ENCODE results near the gene MRPS11.
A peak's percentile ranks its signal among the peaks of the same experiment; 100 is the strongest.
"Not testable (repeated sequence)": the region's sequence is repeated elsewhere in the genome, so short reads cannot be mapped to it uniquely, and the experiment has no call there.

MRPS11 gene

DNA sequence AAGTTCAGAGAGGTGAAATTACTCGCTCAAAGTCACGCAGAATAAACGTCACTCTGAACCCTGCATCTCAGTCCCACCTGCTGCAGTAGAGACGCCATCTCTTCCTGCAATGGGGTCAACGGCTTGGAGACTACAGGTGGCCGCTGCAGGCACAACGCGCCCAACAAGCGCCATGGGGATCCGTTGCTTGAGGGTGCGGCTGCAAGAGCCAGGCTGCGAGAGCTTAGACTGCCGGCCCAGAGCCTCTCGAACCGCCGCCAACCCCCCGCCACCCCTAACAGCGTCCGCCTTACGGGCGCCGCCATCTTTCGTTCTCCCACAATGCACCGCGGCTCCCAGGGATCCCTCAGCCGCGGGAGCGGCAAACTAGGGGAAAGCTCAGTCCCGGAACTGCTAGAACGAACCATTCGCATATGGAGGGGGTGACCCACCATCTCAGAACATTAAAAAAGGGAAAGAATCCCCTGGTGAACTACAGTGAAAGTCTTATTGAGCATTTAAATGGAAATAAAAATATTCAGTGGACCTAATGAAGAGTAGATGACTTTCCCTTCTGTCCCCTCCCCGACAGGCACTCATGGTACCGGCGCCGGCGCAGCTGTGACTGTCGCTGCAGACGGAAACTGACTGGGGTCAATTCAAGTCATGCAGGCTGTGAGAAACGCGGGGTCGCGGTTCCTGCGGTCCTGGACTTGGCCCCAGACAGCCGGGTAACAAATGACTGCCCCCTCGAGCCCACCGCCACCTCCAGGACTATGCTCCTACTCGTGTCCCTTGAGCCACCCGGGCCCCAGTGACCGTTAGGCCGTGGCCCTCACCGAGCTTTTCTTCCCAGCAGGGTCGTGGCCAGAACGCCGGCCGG lies at the start of gene MRPS11, which contains the start of gene MRPL46:
Gene MRPS11 (plus strand): TSS at position 636 of the 862 bp plus-strand sequence. CDS start 10 bp downstream, at position 646.
Gene MRPL46 (minus strand): TSS at position 316 of the 862 bp plus-strand sequence. CDS start 11 bp downstream, at position 305.
- DNase-seq (ENCODE audit: low spot score) = peak; percentile 92

DNA sequence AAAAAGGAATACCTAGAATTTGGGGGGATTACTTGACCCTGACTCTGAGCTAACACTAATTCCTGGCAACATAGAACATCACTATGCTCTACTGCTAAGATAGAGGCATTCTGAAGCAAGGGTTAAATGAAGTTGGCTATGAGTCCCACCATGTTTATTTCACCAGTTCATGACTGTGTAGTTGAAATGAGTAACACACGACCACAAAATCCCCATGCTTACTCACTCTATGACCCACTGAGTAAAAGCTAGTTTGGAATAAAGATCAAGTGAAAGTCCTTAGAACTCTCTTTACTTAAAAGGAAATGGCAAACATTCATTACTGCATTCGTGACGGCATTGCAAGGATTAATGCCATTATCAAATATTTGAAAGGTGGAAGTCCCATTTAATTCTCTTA lies 47.7 kb upstream of the MRPS11 start:
- DNase-seq (ENCODE audit: low spot score) = peak; percentile 48

DNA sequence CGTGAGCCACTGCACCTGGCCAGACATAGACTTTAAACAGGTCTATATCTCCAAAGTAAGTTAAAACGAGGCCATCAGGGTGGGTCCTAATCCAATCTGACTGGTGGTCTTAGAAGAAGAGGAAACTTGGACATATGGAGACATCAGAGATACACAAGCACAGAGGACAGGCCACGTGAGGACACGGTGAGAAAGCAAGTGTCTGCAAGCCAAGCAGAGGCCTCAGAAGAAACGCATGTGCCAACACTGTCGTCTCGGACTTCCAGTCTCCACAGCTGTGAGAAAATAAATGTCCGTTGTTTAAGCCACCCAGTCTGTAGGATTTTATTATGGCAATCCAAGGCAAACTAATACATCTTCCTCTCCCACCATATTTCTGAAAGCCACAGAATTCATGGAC lies 44.2 kb upstream of the MRPS11 start:
- no peak for DNase-seq (ENCODE audit: low spot score)

DNA sequence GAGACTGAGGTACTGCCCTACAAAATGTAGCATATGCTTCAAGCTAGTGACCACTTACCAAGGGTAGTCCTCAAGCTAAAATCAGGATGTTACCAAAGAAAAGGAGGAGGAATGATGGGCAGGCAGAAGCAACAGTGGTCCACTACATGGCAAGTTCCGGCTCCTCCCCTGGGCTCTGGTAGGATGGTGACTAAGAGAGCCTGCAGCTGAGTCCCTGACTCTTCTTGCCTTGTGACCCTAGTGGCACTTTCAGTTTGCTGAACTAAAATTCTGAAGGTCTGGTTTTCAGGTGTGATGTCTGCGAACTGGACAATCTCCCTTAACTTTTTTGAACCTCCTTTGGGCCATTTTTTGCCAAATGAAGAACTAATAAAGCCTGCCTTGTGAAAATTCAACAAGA lies 41.2 kb upstream of the MRPS11 start:
- no peak for DNase-seq (ENCODE audit: low spot score)

DNA sequence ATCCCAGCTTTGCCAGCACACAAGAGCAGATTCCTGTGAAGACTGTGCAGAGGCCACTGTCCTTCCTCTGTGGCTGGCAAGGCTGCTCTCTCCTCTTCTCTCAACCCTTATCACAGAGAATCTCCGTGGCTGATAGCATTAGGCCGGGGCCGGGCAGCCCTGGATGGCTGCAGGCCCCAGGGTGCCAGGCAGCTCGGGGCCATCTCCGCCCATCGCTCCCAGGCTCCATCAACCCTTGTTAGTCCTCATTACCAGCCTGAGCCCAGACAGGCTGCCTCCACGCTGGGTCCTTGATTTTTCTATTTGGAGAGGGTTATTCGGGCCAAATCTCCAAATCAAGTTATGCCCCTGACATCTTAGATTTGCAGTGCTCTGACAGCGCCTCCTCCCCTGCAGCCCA lies 39.5 kb upstream of the MRPS11 start:
- no peak for DNase-seq (ENCODE audit: low spot score)

DNA sequence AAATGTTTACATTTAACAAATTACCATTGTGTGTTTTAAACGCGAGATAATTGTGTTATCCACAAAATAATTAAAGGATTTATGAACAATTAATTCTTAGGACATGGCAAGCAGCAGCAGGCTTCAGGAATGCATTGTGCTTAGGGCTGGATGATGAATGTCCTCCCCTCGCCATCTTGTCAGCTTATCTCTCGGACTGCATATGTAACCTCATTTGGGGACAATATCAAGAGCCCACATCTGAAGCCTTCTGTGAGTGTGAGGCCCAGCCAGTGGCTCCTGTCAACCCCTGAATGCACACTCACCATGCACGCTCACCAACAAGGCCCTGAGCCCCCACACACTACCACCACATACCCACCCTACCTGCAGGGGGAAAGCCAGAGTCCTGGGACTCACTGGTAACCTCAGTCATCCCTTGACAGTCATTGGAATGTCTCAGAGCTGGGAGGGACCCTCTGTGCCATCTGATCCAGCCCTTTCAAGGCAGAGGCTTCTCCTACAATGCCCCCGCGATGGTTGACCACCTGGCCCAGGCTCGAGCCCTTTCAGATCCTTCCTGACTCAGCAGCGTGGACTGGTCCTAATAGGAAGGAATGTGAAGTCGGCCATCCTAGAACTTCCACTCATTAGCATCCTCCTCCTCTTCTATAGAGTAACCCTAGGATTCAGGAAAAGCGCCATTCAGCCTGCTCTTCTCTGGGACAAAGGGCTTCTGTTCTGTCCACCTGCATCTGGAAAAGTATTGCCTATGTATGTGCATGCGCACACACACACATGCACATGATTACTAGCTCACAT lies 38.5 kb upstream of the MRPS11 start:
- DNase-seq (ENCODE audit: low spot score) = no peak

DNA sequence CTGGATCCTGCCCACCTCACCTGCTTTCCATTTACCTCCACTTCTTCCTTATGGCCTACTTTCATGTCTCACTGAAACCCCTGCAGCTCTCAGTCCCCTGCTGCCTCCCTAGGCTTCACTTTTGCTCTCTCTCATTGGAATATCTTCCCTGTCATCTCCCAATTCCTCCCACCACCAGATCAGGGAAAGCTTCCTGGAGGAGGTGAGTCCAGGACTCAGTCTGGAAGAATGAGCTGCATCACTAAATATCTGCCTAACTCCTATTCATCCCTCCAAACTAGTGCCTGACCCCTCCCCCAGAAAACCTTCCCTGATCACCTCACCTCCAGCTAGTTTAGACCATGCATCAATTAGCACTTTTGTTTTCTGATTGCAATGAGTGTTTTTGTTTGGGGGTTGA lies 37.5 kb upstream of the MRPS11 start:
- DNase-seq (ENCODE audit: low spot score) = no peak

DNA sequence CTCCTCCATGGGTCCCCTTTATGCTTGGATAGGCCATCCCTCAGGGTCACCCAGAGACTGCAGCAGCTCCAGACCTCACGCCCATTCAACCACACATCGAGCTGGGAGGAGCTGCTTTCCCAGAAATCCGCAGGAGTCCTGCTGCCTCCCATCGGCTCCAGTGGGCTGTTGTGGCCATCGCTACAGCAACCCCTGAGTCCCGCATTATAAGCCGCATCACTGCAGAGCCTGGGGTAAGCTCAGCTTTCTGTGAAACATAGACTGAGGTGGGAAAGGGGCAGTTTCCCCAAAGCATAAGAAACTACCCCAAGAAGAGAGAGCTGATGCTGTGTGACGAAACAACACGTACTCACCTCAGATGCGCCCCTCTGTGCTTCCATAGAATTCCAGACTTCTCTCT lies 36.1 kb upstream of the MRPS11 start:
- no peak for DNase-seq (ENCODE audit: low spot score)

DNA sequence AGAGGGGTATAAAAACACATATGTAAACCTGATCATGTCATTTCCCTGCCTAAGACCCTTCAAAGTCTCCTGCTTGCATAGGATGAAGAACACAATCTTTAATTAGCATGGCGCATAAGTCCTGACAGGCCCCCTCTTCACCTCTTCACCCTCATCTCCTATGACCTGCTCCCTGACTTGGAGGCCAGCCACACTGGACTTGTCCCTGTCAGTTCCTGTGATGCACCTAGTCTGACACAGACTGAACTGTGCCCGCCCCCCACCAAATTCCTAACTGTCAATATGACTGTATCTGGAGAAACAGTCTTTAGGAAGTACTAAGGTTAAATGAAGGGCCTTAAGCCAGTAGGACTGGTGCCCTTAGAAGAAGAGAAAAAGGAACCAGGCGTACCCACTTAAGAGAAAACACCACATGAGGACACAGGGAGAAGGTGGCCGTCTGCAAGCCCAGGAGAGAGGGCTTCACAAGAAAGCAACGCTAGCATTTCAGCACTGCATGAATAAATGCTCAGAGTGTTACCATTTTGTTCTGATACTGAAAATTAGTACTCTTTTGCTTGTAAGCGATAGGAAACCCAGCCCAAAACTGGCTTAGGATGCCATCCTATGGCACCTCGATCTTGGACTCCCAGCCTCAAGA lies 34.3 kb upstream of the MRPS11 start:
- no peak for DNase-seq (ENCODE audit: low spot score)

DNA sequence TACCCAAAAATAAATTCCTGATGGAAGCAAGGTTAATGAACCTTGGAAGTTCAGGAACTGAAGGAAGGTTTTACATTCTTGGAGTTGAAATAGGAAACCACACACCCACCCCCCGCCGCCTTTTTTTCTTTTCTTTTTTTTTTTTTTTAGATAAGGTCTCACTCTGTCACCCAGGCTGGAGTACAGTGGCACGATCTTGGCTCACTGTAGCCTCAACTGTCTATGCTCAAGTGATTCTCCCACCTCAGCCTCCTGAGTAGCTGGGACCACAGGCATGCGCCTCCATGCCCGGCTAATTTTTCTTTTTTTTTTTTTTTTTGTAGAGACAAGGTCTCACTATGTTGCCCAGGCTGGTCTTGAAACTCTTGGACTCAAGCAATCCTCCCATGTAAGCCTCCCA lies 33.4 kb upstream of the MRPS11 start:
- DNase-seq (ENCODE audit: low spot score) = not testable (repeated sequence)

DNA sequence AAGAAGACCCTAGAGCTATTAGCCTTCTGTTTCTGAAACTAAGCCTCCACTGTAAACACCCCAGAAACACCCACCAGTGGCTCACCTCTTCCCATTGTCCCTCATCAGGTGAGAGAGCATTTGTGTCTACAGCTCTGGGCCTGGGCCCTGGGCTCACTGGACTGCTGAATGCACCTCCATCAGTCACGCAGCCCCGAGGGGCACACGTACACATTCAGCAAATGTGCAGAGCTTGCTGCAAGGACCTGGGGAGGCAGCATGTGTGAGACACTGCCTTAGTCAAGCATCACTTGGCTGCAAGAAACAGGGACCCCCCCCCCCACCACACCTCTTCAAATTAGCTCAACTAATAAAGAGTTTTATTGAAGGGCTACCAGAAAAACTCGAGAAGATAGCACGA lies 29.3 kb upstream of the MRPS11 start:
- DNase-seq (ENCODE audit: low spot score) = no peak

DNA sequence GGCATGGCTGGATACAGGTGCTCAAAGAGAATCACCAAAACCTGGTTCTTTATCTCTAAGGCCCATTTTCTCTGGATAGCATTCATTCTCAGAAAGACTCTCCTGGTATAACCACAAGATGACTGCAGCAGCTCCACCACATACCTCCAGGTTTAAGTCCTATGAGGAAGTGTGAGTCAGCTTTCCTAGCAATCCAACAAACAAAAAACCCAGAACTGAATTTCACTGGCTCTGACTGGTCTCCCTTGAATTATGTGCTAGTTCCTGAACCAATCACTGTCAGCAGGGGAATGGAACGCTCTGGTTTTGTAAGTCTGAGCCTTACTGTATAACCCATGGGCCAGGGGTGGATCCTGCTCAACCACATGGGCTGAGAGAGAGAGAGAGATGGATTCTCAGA lies 27.5 kb upstream of the MRPS11 start:
- DNase-seq (ENCODE audit: low spot score) = peak; percentile 55

DNA sequence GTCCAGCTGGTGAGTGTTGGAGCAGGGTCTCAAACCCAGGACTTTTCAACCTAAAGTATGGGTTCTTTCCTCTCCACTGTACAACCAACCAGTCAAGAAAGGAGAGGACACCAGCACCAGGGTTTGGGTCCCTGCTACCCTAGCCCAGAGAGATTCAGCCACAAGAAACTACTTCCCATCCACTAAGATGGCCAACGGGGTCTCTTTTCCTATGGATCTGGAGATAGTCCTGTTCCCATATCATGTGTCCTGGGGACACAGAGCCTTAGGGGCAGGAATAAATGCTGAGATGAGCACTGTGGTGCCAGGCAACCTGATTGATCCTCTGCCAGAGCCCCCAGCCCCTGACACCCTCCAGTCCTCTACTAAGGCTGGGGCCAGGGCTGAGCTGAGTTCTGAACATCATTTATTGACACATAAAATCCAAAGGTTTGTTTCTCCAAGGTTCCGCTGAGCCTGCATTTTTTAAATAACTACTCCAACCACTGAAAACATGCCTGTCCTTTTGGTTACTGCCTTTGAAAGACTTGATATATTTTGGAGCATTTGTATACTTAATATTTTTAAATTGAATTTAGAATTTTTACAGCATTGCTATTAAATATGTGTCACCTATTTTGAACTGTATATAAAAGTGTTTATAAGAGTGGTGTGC lies 26.3 kb upstream of the MRPS11 start:
- no peak for DNase-seq (ENCODE audit: low spot score)

DNA sequence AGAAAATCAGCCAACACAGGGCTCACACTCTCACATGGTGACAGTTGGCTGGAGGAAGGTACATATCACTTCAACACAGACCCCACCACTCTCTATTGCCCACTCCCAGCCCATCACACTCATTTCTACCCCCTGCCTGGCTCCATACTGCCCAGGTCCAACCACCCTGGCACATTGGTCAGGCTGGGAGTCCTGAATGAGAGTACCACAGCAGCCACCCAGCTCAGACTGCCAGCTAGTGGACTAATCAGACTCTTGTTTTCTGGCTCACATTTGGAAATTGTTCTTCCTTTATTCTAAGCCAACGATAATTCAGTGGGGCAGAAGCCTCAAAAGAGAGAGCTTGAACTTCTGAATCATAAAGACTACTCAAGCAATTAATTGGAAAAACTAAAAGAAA lies 20.3 kb upstream of the MRPS11 start:
- no peak for DNase-seq (ENCODE audit: low spot score)

DNA sequence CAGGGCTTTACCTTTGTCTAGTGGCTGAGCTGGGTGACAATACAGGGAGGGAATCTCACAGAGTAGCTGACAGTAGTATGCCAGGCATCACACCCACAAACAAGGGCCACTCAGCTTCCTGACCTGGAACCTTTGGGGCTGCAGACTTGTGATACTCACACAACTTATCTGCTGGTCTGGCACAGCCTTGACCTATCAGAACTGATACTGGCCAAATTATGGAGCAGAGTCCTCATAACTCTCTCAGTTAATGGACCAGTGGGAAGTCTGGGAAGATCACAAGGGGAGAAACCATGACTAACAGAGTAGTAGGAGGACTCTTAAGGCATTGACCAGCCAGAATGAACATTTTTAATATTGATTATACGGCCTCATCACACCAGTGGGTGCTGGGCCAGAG lies 19.8 kb upstream of the MRPS11 start:
- DNase-seq (ENCODE audit: low spot score) = no peak

DNA sequence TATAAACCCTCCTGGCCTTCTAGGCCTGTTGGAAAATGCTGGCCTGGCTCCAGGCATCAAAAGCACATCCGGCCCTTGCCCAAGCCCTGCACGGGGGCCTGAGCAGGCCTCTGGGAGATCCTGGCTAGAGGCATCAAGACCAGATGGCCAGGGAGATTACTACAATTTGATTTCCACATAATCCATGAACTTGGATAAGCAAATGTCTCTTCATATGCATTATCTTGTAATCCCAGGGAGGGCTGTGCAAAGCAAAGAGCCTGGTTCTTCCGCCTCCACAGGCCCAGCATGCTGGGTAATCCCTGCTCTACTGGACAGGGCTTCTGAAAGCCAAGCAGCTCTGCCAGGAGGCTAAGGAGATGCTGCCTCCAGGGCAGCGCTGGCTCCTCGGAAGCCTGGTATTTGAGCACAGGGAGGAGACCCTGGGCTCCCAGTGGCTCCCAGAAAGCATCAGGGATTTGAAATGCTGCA lies 18.5 kb upstream of the MRPS11 start:
- DNase-seq (ENCODE audit: low spot score) = no peak

DNA sequence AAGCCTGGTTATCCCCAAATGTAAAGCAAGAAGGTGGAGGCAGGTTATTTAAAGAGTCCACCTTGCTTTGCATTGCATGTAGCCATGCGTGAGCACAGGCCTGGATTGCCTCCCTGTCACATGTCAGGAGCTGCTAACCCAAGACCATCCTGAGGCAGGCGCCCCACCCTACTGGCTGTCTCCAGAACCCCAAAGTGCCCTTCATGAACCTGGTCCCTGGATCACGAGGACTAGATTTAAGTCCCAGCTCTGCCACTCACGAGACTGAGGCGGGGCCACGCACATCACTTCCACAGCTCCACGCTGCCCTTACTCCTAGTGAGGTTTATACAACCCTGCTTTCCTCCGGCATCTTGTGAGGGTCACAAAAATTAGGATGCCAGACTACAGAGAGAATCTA lies 17.9 kb upstream of the MRPS11 start:
- no peak for DNase-seq (ENCODE audit: low spot score)

DNA sequence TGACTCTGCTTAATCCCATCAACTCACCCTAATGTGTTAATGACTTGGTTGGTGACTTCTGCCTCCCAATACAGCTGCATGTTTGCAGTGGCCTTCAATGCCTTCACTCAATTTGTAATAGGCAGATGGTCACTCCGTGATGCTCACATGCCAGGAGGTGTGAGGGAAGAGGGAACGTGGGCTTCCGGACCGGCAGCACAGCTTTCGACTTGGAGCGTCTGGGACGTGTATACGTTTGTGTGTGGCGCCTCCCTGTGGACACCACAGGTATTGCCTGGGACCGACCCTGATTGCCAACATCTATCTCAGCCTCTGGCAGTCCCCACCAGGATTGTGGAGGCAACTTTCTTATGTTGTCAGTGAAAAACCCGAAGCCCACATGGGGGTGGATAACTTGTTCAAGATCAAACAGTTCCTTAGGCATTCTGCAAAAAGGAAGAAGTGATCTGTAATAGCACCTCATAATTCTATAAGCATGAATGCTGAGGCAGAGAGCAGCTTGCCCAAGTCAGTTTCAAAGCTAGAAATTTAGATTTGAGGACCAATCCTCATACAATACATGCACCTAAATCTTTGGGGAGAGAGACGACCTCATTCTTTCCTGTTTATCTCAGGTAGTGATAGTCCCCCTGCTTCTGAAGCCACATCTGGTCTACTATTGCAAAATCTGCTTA lies 17.2 kb upstream of the MRPS11 start:
- DNase-seq (ENCODE audit: low spot score) = peak; percentile 79

DNA sequence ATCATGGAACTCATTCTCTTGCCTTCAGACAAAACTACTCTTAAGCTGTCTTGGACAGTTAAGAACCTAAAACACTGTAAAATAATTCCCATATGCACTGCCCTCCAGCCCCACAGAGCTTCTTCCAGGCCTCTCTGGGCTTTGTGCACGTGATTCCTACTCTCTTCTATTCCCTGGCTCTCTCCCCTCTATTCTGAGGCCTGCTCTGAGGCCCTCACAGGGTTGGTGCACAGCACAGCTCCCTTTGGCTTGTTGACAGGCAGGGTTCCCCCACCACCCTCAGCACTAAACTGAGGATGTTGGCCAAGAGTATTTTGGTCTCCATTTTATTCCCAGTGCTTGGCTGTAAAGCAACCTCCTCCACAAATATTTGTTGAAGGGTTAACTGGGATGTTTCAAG lies 13.9 kb upstream of the MRPS11 start:
- DNase-seq (ENCODE audit: low spot score) = no peak

DNA sequence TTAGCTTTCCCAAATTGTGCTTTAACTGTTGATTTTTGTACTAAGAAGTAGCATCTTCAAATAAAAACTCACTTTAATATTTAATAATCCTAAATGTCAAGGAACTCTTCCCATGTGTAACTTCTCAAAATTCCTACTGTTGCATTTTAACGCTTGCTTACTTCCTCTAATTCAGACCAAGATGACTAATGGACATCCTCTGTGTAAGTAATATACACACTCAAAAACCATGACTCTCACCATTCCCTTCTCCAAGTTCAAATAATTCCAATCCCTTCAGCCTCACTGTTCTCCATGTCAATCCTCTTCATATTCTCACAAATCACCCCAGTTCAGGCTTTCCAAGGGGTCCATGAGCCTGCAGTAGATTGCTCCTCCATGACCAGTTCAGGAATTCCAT lies 13.3 kb upstream of the MRPS11 start:
- no peak for DNase-seq (ENCODE audit: low spot score)

Measured in AG08396 (cell line).